Measurements from ENCODE around the gene EXOSC2. TPM values are rescaled to one million over a fixed set of nuclear protein-coding genes. Genes with fewer than 3 reads are reported as not detected.
A peak's percentile ranks its signal among the peaks of the same experiment; 100 is the strongest.
"Not testable (repeated sequence)": the region's sequence is repeated elsewhere in the genome, so short reads cannot be mapped to it uniquely, and the experiment has no call there.

The EXOSC2 gene
- total RNA-seq, 1 donor, result 32.8 TPM

GRCh38 chr9:130675396-130675795, 18.2 kb upstream of the EXOSC2 start:
- TF ChIP-seq CTCF (IDR thresholded peaks at IDR 0.05; ENCODE audit: insufficient read depth, low read depth, low read length), result no peak
- no peak overlapping the region for H3K4me3 ChIP-seq (ENCODE audit: low read depth, low read length)
- DNase-seq (ENCODE audit: low read depth), result no peak

- H3K4me3 ChIP-seq (ENCODE audit: low read depth, low read length), result no peak overlapping the region
- DNase-seq (ENCODE audit: low read depth), result no peak
- TF ChIP-seq CTCF (IDR thresholded peaks at IDR 0.05; ENCODE audit: insufficient read depth, low read depth, low read length), result no peak
Observed at GRCh38 chr9:130677252-130677651, 16.3 kb upstream of the EXOSC2 start.

GRCh38 chr9:130680836-130681768, 12.5 kb upstream of the EXOSC2 start:
- no peak for TF ChIP-seq CTCF (IDR thresholded peaks at IDR 0.05; ENCODE audit: insufficient read depth, low read depth, low read length)
- peak; percentile 84 for DNase-seq (ENCODE audit: low read depth)

GRCh38 chr9:130681769-130682420, 11.7 kb upstream of the EXOSC2 start:
- TF ChIP-seq CTCF (IDR thresholded peaks at IDR 0.05; ENCODE audit: insufficient read depth, low read depth, low read length), result no peak
- DNase-seq (ENCODE audit: low read depth), result no peak

More at GRCh38 chr9:130680836-130681768, 12.5 kb upstream of the EXOSC2 start:
- H3K4me3 ChIP-seq (ENCODE audit: low read depth, low read length), result peak overlapping the region; percentile 63

GRCh38 chr9:130682421-130683121, 11.0 kb upstream of the EXOSC2 start:
- TF ChIP-seq CTCF (IDR thresholded peaks at IDR 0.05; ENCODE audit: insufficient read depth, low read depth, low read length), result peak; percentile 78
- H3K4me3 ChIP-seq (ENCODE audit: low read depth, low read length), result peak overlapping the region; percentile 57
- peak; percentile 74 for DNase-seq (ENCODE audit: low read depth)

More at GRCh38 chr9:130681769-130682420, 11.7 kb upstream of the EXOSC2 start:
- peak overlapping the region; percentile 57 for H3K4me3 ChIP-seq (ENCODE audit: low read depth, low read length)

GRCh38 chr9:130685104-130685503, 8.5 kb upstream of the EXOSC2 start:
- DNase-seq (ENCODE audit: low read depth), result no peak
- H3K4me3 ChIP-seq (ENCODE audit: low read depth, low read length), result no peak overlapping the region
- TF ChIP-seq CTCF (IDR thresholded peaks at IDR 0.05; ENCODE audit: insufficient read depth, low read depth, low read length), result no peak

- DNase-seq (ENCODE audit: low read depth); H3K4me3 ChIP-seq (ENCODE audit: low read depth, low read length): not testable (repeated sequence)
Observed at GRCh38 chr9:130685945-130686344, 7.6 kb upstream of the EXOSC2 start.
